ENCODE measurements around the gene STAP1. TPM values are rescaled to one million over a fixed set of nuclear protein-coding genes. Genes with fewer than 3 reads are reported as not detected.

Gene STAP1
- polyA plus RNA-seq, 1 of the 3 experiments (the other 2 are of a cell fraction): not detected

- ChIA-PET POLR2A (no interaction called here), CTCF (no interaction called here)
- Histone ChIP-seq H3K79me2 (ENCODE audit: insufficient read depth) (no peaks in the 10 kb centered on the region), H3K9me2 (no peaks in the 10 kb centered on the region), H3K36me3 (replicated peaks in 1 of 2; ENCODE audit: control insufficient read depth in 1 of 2, insufficient read depth in 2 of 2, low read length in 1 of 2) (peaks cover 51 to 72% of the 10 kb centered on the region in 2 experiments), H3F3A (replicated peaks; ENCODE audit: insufficient read depth) (peaks cover 26% of the 10 kb centered on the region), H3K9me3 (peaks cover 6% of the 10 kb centered on the region; the same call in 1 of the 2 replicates), H2AFZ (ENCODE audit: low read depth) (no peak overlapping the region), H3K4me2 (no peak overlapping the region), H3K27me3 (ENCODE audit: insufficient read depth) (no peaks in the 10 kb centered on the region), H3K27ac (ENCODE audit: low read depth in 2 of 2, low read length in 1 of 2) (no peak overlapping the region), H3K4me1 (ENCODE audit: control insufficient read depth in 1 of 2, insufficient read depth in 2 of 2, low read depth in 1 of 2, low read length in 1 of 2) (no peaks in the 10 kb centered on the region), H4K20me1 (ENCODE audit: insufficient read depth) (no peaks in the 10 kb centered on the region), H3K9ac (no peak overlapping the region), H3K4me3 (ENCODE audit: low read depth in 2 of 2, low read length in 1 of 2) (no peak overlapping the region)
- 91% methylated on average over 4 of the region's 4 CpGs for WGBS (ENCODE audit: low lambda C conversion rate)
- no peak for DNase-seq
- TF ChIP-seq RCOR1 (IDR thresholded peaks at IDR 0.05; ENCODE audit: low read length): no peak
- TF ChIP-seq SIN3A (IDR thresholded peaks at IDR 0.05; ENCODE audit: borderline replicate concordance, low read depth, low read length): no peak
- TF ChIP-seq, protein P1, sequence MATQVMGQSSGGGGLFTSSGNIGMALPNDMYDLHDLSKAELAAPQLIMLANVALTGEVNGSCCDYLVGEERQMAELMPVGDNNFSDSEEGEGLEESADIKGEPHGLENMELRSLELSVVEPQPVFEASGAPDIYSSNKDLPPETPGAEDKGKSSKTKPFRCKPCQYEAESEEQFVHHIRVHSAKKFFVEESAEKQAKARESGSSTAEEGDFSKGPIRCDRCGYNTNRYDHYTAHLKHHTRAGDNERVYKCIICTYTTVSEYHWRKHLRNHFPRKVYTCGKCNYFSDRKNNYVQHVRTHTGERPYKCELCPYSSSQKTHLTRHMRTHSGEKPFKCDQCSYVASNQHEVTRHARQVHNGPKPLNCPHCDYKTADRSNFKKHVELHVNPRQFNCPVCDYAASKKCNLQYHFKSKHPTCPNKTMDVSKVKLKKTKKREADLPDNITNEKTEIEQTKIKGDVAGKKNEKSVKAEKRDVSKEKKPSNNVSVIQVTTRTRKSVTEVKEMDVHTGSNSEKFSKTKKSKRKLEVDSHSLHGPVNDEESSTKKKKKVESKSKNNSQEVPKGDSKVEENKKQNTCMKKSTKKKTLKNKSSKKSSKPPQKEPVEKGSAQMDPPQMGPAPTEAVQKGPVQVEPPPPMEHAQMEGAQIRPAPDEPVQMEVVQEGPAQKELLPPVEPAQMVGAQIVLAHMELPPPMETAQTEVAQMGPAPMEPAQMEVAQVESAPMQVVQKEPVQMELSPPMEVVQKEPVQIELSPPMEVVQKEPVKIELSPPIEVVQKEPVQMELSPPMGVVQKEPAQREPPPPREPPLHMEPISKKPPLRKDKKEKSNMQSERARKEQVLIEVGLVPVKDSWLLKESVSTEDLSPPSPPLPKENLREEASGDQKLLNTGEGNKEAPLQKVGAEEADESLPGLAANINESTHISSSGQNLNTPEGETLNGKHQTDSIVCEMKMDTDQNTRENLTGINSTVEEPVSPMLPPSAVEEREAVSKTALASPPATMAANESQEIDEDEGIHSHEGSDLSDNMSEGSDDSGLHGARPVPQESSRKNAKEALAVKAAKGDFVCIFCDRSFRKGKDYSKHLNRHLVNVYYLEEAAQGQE (IDR thresholded peaks at IDR 0.05; ENCODE audit: low read depth, low read length): no peak
- no peak for TF ChIP-seq NFIC (IDR thresholded peaks at IDR 0.05; ENCODE audit: borderline replicate concordance)
- no peak for TF ChIP-seq RFX5 (IDR thresholded peaks at IDR 0.05; ENCODE audit: low read length)
- TF ChIP-seq, protein P2, sequence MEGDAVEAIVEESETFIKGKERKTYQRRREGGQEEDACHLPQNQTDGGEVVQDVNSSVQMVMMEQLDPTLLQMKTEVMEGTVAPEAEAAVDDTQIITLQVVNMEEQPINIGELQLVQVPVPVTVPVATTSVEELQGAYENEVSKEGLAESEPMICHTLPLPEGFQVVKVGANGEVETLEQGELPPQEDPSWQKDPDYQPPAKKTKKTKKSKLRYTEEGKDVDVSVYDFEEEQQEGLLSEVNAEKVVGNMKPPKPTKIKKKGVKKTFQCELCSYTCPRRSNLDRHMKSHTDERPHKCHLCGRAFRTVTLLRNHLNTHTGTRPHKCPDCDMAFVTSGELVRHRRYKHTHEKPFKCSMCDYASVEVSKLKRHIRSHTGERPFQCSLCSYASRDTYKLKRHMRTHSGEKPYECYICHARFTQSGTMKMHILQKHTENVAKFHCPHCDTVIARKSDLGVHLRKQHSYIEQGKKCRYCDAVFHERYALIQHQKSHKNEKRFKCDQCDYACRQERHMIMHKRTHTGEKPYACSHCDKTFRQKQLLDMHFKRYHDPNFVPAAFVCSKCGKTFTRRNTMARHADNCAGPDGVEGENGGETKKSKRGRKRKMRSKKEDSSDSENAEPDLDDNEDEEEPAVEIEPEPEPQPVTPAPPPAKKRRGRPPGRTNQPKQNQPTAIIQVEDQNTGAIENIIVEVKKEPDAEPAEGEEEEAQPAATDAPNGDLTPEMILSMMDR (IDR thresholded peaks at IDR 0.05): no peak
- no peak for TF ChIP-seq USF1 (IDR thresholded peaks at IDR 0.05; ENCODE audit: borderline replicate concordance, low read depth)
- TF ChIP-seq ELF1 (IDR thresholded peaks at IDR 0.05): no peak
- TF ChIP-seq TEAD4 (IDR thresholded peaks at IDR 0.05; ENCODE audit: borderline replicate concordance, insufficient read depth): no peak
Measured at GRCh38 chr4:67614186-67614585, 55.7 kb downstream of the STAP1 start.

GRCh38 chr4:67615119-67615518 is 56.6 kb downstream of the STAP1 start:
- Histone ChIP-seq H3K9me2 (no peaks in the 10 kb centered on the region), H3K27me3 (ENCODE audit: insufficient read depth) (no peaks in the 10 kb centered on the region), H3K4me1 (ENCODE audit: control insufficient read depth in 1 of 2, insufficient read depth in 2 of 2, low read depth in 1 of 2, low read length in 1 of 2) (no peaks in the 10 kb centered on the region), H3K27ac (ENCODE audit: low read depth in 2 of 2, low read length in 1 of 2) (no peak overlapping the region), H4K20me1 (ENCODE audit: insufficient read depth) (no peaks in the 10 kb centered on the region), H3K4me2 (no peak overlapping the region), H3K79me2 (ENCODE audit: insufficient read depth) (no peaks in the 10 kb centered on the region), H3K9ac (no peak overlapping the region), H3K36me3 (replicated peaks in 1 of 2; ENCODE audit: control insufficient read depth in 1 of 2, insufficient read depth in 2 of 2, low read length in 1 of 2) (peaks cover 58 to 79% of the 10 kb centered on the region in 2 experiments), H3K4me3 (ENCODE audit: low read depth in 2 of 2, low read length in 1 of 2) (no peak overlapping the region), H3F3A (replicated peaks; ENCODE audit: insufficient read depth) (peaks cover 26% of the 10 kb centered on the region), H2AFZ (ENCODE audit: low read depth) (no peak overlapping the region), H3K9me3 (peaks cover 6% of the 10 kb centered on the region; the same call in 1 of the 2 replicates)
- POLR2A ChIA-PET: no interaction called here
- CTCF ChIA-PET: no interaction called here
- 97% methylated on average over 5 of the region's 5 CpGs for WGBS (ENCODE audit: low lambda C conversion rate)
- DNase-seq: no peak
- TF ChIP-seq, protein P3, sequence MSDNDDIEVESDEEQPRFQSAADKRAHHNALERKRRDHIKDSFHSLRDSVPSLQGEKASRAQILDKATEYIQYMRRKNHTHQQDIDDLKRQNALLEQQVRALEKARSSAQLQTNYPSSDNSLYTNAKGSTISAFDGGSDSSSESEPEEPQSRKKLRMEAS (IDR thresholded peaks at IDR 0.05; ENCODE audit: low read depth): no peak
- TF ChIP-seq GABPA (IDR thresholded peaks at IDR 0.05; ENCODE audit: low read depth) (no peak), TAF1 (IDR thresholded peaks at IDR 0.05; ENCODE audit: borderline replicate concordance, low read depth, low read length) (no peak), FOXJ3 (CRISPR knock-in tag; IDR thresholded peaks at IDR 0.05) (no peak), CHD2 (IDR thresholded peaks at IDR 0.05; ENCODE audit: low read length, partially characterized antibody) (no peak), EZH2phosphoT487 (IDR thresholded peaks at IDR 0.05; ENCODE audit: borderline replicate concordance, low read depth) (no peak), EP300 (IDR thresholded peaks at IDR 0.05; ENCODE audit: borderline replicate concordance in 1 of 2, low read depth in 1 of 2, low read length in 1 of 2) (no peak), SIN3A (IDR thresholded peaks at IDR 0.05; ENCODE audit: borderline replicate concordance, low read depth, low read length) (no peak), MXI1 (IDR thresholded peaks at IDR 0.05; ENCODE audit: low read depth, low read length) (no peak), TEAD4 (IDR thresholded peaks at IDR 0.05; ENCODE audit: borderline replicate concordance, insufficient read depth) (no peak)
- TF ChIP-seq, protein P1 (IDR thresholded peaks at IDR 0.05; ENCODE audit: low read depth, low read length): no peak

All from SK-N-SH (cell line).